Cortex of kidney (tissue), 1 donor: ENCODE data around the gene ATP8B2.
"Not testable (repeated sequence)": the region's sequence is repeated elsewhere in the genome, so short reads cannot be mapped to it uniquely, and the experiment has no call there.

Experiments used
- DNase-seq: peaks from one replicate; lab custom pipeline; 2025; lab: John Stamatoyannopoulos, UW

Gene ATP8B2

GRCh38 chr1:154323493-154323892, 1.8 kb upstream of the ATP8B2 start:
- DNase-seq = no peak

DNA sequence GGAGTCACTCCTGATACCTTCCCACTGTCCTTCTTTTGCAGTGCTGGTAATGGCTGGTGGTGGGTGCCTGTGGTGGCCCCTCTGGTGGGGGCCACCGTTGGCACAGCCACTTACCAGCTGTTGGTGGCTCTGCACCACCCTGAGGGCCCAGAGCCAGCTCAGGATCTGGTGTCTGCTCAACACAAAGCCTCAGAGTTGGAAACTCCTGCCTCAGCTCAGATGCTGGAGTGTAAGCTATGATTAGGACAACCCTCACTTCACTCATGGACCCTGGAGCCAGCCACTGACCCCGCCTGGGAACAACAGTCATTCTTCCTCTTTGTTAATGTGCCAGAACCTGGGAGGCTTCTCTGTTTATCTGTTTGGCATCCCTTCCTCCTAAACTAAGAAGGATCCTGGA, 1.1 kb upstream of the ATP8B2 start:
- no peak for DNase-seq

GRCh38 chr1:154325583-154326545, 539 bp downstream of the ATP8B2 start:
- no peak for DNase-seq

- DNase-seq = no peak
Measured at GRCh38 chr1:154326546-154327465, 1.5 kb downstream of the ATP8B2 start.

GRCh38 chr1:154327466-154328317, 2.4 kb downstream of the ATP8B2 start:
- no peak for DNase-seq

DNA sequence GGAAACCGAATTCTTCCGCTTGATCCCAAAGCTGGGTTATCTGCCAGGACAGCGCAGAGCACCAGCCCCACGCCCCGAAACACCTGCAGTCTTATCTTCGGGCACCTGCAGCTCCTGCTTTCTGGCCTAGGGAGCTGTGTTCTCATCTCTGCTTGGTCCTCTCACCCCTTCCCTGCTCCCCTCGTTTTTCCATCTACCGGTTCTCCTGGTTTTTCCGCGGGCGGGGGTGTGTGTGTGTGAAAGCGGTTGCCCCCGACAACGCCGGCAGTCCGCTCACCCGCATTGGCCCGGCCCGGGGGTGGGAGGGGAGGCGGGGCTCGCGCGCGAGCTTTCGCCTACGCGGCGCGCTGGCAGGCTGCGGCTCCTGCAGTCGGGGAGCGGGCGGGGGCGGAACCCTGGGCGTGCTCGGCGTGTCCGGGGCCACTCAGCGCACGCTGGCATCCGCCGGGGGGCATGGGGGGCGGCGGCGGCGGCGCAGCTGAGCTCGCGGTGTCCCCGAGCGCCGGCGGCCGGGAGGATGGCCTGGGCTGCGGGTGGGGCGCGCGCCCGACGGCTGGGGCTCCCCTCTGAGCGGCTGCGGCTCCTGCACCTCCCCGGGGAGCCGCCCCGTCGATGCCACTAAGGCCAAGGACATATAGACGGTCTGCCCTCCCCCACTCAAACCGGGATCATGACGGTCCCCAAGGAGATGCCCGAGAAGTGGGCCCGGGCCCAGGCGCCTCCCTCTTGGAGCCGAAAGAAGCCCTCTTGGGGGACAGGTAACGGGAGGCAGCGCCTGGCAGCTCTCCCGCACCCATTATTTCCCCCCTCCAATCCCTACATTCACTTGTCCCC, 3.2 kb downstream of the ATP8B2 start:
- DNase-seq = no peak

DNA sequence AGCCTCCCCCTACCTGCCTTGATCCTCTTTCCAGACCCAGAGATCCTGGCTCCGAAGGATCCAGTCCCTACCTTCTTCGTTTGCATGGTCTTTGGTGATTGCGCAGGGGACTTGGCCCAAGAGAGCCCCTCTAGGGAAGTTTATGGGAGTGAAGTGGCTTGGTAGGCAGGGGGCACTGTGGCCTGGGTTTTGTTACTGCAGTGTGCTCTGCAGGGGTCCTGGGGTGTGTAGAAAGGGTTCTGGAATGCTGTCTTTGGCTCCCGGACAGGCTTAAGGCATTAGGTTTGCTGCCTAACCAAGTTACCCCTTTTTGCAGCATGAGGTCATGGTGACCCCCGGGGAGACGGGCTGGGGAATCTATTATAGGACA, 3.8 kb downstream of the ATP8B2 start:
- DNase-seq = no peak

DNA sequence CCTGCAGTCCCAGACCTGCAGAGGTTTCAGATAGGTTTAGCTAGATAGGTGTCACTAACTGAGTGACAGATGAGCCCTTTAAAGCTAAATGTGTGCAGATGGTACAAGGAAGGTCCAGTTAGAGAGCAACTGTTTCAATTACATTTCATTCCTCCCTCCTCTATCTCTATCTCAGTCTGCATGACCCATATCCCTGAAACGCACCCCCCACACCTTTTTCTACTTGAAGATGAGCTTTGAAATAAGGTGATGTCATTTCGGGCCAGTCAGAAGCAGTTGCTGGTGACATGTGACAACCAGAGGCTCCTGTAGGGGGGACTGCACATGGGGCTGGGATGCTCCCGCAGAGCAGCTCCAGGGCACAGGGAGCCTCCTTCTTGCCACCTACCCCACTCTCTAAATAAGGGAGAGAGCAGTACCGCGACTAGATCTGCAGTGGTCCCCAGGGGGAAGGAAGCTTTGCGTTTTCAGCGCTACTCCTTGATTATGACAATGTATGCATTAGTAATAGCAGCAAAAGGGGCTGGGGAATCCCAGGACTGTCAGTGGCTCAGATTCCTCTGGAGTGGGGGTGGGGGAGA, 4.3 kb downstream of the ATP8B2 start:
- no peak for DNase-seq

DNA sequence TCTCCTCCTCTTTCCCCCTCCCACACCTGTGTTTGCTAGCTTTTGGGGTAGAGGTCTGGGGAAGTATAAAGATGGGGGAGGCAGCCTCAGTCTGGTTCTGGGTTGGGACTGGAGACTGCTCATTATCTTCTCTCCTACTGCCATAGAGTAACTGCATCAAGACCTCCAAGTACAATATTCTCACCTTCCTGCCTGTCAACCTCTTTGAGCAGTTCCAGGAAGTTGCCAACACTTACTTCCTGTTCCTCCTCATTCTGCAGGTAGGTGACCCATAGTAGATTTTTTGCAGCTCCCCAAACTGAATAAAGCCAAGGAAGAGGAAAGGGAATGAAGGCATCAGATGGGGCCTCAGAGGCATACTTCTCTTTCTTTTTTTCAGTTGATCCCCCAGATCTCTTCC, 5.3 kb downstream of the ATP8B2 start:
- no peak for DNase-seq

DNA sequence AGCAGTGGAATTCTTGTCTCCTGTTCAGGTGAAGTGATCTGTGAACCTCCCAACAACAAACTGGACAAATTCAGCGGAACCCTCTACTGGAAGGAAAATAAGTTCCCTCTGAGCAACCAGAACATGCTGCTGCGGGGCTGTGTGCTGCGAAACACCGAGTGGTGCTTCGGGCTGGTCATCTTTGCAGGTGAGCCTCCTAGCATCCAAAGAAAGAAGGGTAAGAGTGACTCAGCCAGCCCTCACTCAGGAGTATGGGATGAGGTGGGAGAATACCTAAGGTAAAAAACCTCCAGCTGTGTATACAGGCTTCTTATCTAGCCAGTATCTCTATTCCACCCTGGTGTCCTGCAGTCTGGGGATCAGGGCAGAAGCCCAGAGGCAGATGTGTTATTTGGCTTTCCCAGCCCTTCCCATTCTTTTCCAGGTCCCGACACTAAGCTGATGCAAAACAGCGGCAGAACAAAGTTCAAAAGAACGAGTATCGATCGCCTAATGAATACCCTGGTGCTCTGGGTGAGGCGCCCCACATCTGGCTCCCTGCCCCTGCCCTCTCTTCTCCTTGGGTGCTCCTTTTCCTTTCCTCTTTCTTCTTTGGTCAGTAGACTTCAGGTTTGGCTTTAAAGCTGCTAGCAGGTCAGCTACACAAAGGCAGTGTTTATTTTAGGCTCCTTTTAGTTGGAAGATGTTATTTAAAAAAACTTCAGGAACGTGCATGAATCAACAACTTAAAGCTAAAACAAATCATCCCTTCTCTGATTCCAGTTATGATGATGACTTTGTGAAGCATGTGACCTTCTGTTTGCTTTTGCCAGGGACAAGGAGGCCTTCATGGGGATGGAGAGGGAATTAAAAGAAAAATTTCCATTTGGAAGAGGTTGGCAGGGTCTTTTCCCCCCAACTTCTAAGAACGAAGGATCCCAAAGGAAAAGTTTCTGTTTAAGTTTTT, 9.0 kb downstream of the ATP8B2 start:
- DNase-seq = no peak

DNA sequence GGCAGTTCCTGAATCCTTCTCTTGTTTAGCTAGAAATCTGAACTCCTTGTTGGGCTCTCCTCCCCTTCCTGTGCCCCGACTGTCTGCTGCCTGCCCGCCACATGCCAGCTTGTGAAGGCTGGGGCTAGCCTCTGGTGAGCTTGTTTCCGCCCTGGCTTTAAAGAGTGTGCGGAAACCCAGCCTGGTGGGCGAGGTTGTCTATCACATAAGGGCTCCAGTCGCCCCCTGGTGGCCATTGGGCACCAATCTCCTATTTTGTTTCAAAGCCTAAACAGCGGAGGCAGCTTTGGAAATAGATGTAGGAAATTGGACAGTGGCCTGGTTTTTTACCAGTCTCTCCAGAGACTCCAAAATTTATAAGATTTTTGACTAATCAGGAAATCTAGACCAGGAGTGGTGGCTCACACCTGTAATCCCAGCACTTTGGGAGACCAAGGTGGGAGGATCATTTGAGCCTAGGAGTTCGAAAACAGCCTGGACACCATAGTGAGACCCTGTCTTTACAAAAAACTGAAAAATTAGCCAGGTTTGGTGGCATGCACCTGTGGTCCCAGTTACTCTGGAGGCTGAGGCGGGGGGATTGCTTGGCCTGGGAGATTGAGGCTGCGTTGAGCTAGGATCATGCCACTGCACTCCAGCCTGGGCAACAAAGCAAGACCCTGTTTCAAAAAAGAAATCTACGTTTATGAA, 9.8 kb downstream of the ATP8B2 start:
- DNase-seq = no peak

DNA sequence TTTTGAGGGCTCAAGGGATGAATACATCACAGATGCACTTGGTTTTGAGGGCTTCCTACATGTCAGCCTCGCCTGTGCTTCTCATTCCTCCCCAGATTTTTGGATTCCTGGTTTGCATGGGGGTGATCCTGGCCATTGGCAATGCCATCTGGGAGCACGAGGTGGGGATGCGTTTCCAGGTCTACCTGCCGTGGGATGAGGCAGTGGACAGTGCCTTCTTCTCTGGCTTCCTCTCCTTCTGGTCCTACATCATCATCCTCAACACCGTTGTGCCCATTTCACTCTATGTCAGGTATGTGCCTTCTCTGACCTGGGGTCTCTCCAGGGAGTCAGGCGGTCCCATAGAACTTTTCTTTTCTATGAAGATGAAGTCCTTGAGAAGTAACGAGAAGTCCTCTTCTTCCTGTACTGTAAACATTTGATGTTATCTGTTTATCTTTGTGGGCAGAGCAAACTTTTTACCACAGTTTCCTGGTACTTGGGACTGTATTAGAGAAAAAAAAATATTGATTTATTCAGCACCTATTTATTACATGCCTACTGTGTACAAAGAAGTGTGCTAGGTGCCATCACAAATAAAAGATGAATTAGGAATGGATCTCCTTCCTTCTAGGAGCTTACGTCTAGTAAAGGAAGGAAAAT, 12.0 kb downstream of the ATP8B2 start:
- DNase-seq = no peak

DNA sequence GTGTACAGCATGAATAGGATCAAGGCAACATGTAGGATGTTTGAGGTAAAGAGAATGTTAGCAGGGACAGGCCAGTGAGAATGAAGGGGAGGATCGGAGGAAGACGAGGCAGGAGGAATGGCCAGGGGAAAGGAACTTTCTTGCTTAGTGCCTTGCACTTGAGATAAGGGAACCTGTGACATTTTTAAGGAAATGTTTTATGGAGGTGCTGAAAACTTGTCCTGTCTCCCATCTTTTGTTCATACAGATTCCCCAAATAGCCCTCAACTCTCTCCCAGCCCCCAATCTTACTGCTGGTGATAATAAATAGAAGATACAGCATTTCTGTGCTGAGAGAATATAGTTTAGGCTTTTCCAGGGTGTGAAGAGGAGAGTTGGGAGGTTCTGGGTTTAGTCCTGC, 13.6 kb downstream of the ATP8B2 start:
- no peak for DNase-seq

- DNase-seq = not testable (repeated sequence)
Measured at GRCh38 chr1:154341366-154341765, 16.0 kb downstream of the ATP8B2 start.

- DNase-seq = no peak
Measured at GRCh38 chr1:154342132-154342531, 16.8 kb downstream of the ATP8B2 start.

DNA sequence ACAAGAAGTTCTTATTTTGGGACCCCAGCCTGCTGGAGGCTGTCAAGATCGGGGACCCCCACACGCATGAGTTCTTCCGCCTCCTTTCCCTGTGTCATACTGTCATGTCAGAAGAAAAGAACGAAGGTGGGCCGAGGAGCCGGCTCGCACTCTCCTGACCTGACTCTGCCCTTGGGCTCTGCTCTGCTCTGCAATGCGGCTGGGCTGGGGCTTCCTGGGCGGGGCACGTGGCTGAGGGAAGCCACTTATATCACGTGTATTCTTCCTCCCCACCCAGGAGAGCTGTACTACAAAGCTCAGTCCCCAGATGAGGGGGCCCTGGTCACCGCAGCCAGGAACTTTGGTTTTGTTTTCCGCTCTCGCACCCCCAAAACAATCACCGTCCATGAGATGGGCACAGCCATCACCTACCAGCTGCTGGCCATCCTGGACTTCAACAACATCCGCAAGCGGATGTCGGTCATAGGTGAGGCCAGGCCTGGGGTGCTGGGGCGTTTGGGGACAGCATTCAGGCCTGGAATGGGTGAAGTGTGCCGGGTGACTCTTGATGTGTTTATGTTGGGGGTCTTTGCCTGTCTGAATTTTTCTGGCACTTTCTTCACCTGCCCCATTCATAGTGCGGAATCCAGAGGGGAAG, 17.6 kb downstream of the ATP8B2 start:
- DNase-seq = no peak

DNA sequence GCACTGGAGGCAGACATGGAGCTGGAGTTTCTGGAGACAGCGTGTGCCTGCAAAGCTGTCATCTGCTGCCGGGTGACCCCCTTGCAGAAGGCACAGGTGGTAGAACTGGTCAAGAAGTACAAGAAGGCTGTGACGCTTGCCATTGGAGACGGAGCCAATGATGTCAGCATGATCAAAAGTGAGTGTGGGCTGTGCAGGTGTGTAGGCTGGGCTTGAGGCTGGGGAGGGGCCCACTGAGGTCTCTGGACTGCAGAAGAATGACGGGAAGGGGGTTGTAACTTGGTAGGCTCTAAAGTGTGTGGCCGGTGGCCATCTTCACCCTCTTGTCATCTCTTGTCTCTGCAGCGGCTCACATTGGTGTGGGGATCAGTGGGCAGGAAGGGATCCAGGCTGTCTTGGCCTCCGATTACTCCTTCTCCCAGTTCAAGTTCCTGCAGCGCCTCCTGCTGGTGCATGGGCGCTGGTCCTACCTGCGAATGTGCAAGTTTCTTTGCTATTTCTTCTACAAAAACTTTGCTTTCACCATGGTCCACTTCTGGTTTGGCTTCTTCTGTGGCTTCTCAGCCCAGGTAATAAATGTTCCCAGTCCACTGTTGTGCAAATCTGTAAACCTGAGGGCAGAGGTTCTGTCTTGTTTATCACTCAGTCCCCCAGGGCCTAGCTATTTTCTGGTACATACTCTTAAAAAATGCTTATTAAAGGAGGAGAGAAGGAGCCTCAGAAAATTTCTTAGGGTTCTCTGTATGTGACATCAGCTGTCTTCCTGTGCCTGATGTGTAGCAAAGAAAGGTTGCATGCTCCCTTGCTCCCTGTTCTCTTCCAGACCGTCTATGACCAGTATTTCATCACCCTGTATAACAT, 19.9 kb downstream of the ATP8B2 start:
- no peak for DNase-seq
